CD4-positive, alpha-beta memory T cell (primary cell): ENCODE results near the gene DPH3. TPM values are rescaled to one million over a fixed set of nuclear protein-coding genes. Genes with fewer than 3 reads are reported as not detected.

Experiments used
- CTCF ChIA-PET: fragments of 350-600 bp; sonication (Branson Sonifier 250); formaldehyde crosslinking; loops from one replicate; lab custom pipeline; 2021; ENCODE audit warnings: inconsistent platforms; ENCODE audit not compliant: partially characterized antibody; lab: Charles Lee
- POLR2A ChIA-PET: fragments of 350-600 bp; sonication (Branson Sonifier 250); formaldehyde crosslinking; loops from one replicate; lab custom pipeline; 2021; ENCODE audit not compliant: partially characterized antibody; lab: Charles Lee
- DNase-seq, 5 donors: peaks; one replicate each; pipeline versions ENCODE4 v3.0.0 to v3.0.0-alpha.2; 2020 to 2022; ENCODE audit warnings: mixed read lengths in 1 of 5
- H3K27ac ChIP-seq: one replicate; pipeline ENCODE4 v1.7.0; 2013; ENCODE audit warnings: low read depth, low read length
- H3K27me3 ChIP-seq: 2 replicates; pipeline ENCODE4 v1.7.0; 2013; ENCODE audit warnings: mild to moderate bottlenecking, low read length, moderate library complexity; ENCODE audit not compliant: insufficient read depth
- H3K36me3 ChIP-seq: 2 replicates; pipeline ENCODE4 v1.7.0; 2013; ENCODE audit warnings: mild to moderate bottlenecking, low read length, moderate library complexity; ENCODE audit not compliant: insufficient read depth
- H3K4me1 ChIP-seq: 2 replicates; pipeline ENCODE4 v1.7.0; 2013; ENCODE audit warnings: mild to moderate bottlenecking, low read length, moderate library complexity; ENCODE audit not compliant: insufficient read depth
- H3K4me3 ChIP-seq, 2 donors: one replicate each; pipeline ENCODE4 v1.7.0; 2013; ENCODE audit warnings: low read length in 2 of 2, mild to moderate bottlenecking in 1 of 2
- H3K9me3 ChIP-seq, 2 donors: one replicate each; pipeline ENCODE4 v1.7.0; 2013; ENCODE audit warnings: low read length in 2 of 2, control low read depth in 1 of 2; ENCODE audit not compliant: control insufficient read depth in 1 of 2
- H3K27ac Mint-ChIP-seq, 7 donors: one replicate each; pipeline ENCODE4 v1.8.0; 2020 to 2021; ENCODE audit warnings: mixed read lengths in 7 of 7, mild to moderate bottlenecking in 6 of 7, inconsistent platforms in 3 of 7, moderate library complexity in 3 of 7
- H3K27me3 Mint-ChIP-seq, 2 donors: one replicate each; pipeline ENCODE4 v1.8.0; 2020 to 2021; ENCODE audit warnings: mixed read lengths in 2 of 2
- H3K36me3 Mint-ChIP-seq, 2 donors: one replicate each; pipeline ENCODE4 v1.8.0; 2020 to 2021; ENCODE audit warnings: mixed read lengths in 2 of 2, inconsistent platforms in 1 of 2, mild to moderate bottlenecking in 1 of 2
- H3K4me1 Mint-ChIP-seq, 4 donors: one replicate each; pipeline ENCODE4 v1.8.0; 2020 to 2021; ENCODE audit warnings: mixed read lengths in 4 of 4, mild to moderate bottlenecking in 1 of 4
- H3K4me3 Mint-ChIP-seq, 8 donors: one replicate each; pipeline ENCODE4 v1.8.0; 2020 to 2021; ENCODE audit warnings: mixed read lengths in 8 of 8, mild to moderate bottlenecking in 7 of 8, moderate library complexity in 6 of 8, inconsistent platforms in 3 of 8
- H3K9me3 Mint-ChIP-seq, 8 donors: one replicate each; pipeline ENCODE4 v1.8.0; 2020 to 2021; ENCODE audit warnings: mixed read lengths in 8 of 8, mild to moderate bottlenecking in 5 of 8, inconsistent platforms in 3 of 8, moderate library complexity in 1 of 8
- intact Hi-C: fragments of 100-400 bp; cut with micrococcal nuclease; formaldehyde crosslinking; loops from one replicate; pipeline ENCODE4 v1.15.1; 2023
- polyA plus RNA-seq, 2 donors: library from polyadenylated mRNA; unstranded; fragments of 300-500 nt; fragmentation: Illumina TruSeq; gene quantifications; one replicate each; pipeline ENCODE4 v1.2.3, GENCODE V29; 2021
- total RNA-seq, 2 experiments: library from RNA; stranded (reverse); gene quantifications; one replicate each; pipeline ENCODE4 v1.2.3, GENCODE V29; 2021

The DPH3 gene
- total and polyA plus RNA-seq, 4 experiments from 2014 or later: 15.2 to 39.7 (median 17.5) TPM

GRCh38 chr3:16265455-16265786 is 678 bp upstream of the DPH3 start:
- intact Hi-C loops: loop anchor here (1.0 to 10.0 kb wide), 10 partner anchors 21 to 1167 kb away; partner anchors contain the start of genes BTD, CAPN7, EAF1 and HACL1
- Mint-ChIP-seq H3K4me3 (peak overlapping the region; percentile 98 to 100 (median 100)), H3K27me3 (no peaks in the 10 kb centered on the region), H3K36me3 (peaks cover 3 to 26% of the 10 kb centered on the region in 2 donors), H3K27ac (peak overlapping the region; percentile 97 to 100 (median 100)), H3K9me3 (no peaks in the 10 kb centered on the region), H3K4me1 (peaks cover 26 to 38% (median 30%) of the 10 kb centered on the region in 4 donors)
- H3K27ac ChIP-seq: peak overlapping the region; percentile 88
- CTCF ChIA-PET: interaction anchor here (1.1 to 9.8 kb wide), 16 partner anchors 14 to 1063 kb away, joined by 3 to 169 read pairs (median 6); no protein-coding TSS in a partner anchor
- no peaks in the 10 kb centered on the region for H3K9me3 ChIP-seq
- H3K27me3 ChIP-seq: no peaks in the 10 kb centered on the region
- POLR2A ChIA-PET: interaction anchor here (0.6 to 3.8 kb wide), 28 partner anchors 10 to 1060 kb away, joined by 3 to 67 read pairs (median 4); partner anchors contain the start of genes CAPN7 and RFTN1
- peaks cover 8% of the 10 kb centered on the region for H3K36me3 ChIP-seq
- H3K4me3 ChIP-seq: peak overlapping the region; percentile 83 to 98
- peaks cover 33% of the 10 kb centered on the region for H3K4me1 ChIP-seq
- DNase-seq: no peak

- Histone ChIP-seq H3K4me3 (peak overlapping the region; percentile 83 to 98), H3K9me3 (no peaks in the 10 kb centered on the region), H3K27me3 (no peaks in the 10 kb centered on the region), H3K36me3 (peaks cover 12% of the 10 kb centered on the region), H3K4me1 (peaks cover 33% of the 10 kb centered on the region), H3K27ac (peak overlapping the region; percentile 88)
- H3K27ac Mint-ChIP-seq: peak overlapping the region; percentile 97 to 100 (median 100)
- no peaks in the 10 kb centered on the region for H3K27me3 Mint-ChIP-seq
- peaks cover 6 to 28% of the 10 kb centered on the region in 2 donors for H3K36me3 Mint-ChIP-seq
- H3K9me3 Mint-ChIP-seq: no peaks in the 10 kb centered on the region
- CTCF ChIA-PET: interaction anchor here (0.9 to 9.8 kb wide), 13 partner anchors 13 to 1061 kb away, joined by 3 to 169 read pairs (median 12); no protein-coding TSS in a partner anchor
- H3K4me3 Mint-ChIP-seq: peak overlapping the region; percentile 98 to 100 (median 100)
- no peak for DNase-seq
- intact Hi-C loops: loop anchor here (1.0 to 10.0 kb wide), 5 partner anchors 17 to 1165 kb away; partner anchors contain the start of genes RBSN and RFTN1
- peaks cover 28 to 38% (median 30%) of the 10 kb centered on the region in 4 donors for H3K4me1 Mint-ChIP-seq
- POLR2A ChIA-PET: interaction anchor here (0.7 to 3.8 kb wide), 25 partner anchors 11 to 1165 kb away, joined by 3 to 67 read pairs (median 5); partner anchors contain the start of genes BTD, CAPN7, HACL1 and RBSN
Observed at GRCh38 chr3:16264174-16264707, 502 bp downstream of the DPH3 start.

GRCh38 chr3:16262174-16262573 is 2.6 kb downstream of the DPH3 start:
- Mint-ChIP-seq H3K27ac (no peak overlapping the region), H3K4me3 (no peak overlapping the region), H3K9me3 (no peaks in the 10 kb centered on the region), H3K36me3 (peaks cover 10 to 32% of the 10 kb centered on the region in 2 donors), H3K27me3 (no peaks in the 10 kb centered on the region), H3K4me1 (peaks cover 23 to 32% (median 29%) of the 10 kb centered on the region in 4 donors)
- ChIA-PET CTCF (no interaction called here), POLR2A (no interaction called here)
- Histone ChIP-seq H3K27me3 (no peaks in the 10 kb centered on the region), H3K4me3 (no peak overlapping the region), H3K4me1 (peaks cover 26% of the 10 kb centered on the region), H3K36me3 (peaks cover 12% of the 10 kb centered on the region), H3K9me3 (no peaks in the 10 kb centered on the region), H3K27ac (no peak overlapping the region)
- intact Hi-C loops: loop anchor here (5.0 to 10.0 kb wide), 2 partner anchors 583 to 885 kb away; no protein-coding TSS in a partner anchor
- no peak for DNase-seq

GRCh38 chr3:16260046-16260445 is 4.7 kb downstream of the DPH3 start:
- H3K27me3 ChIP-seq: no peaks in the 10 kb centered on the region
- no peak for DNase-seq
- intact Hi-C loops: loop anchor here (5.0 to 10.0 kb wide), 2 partner anchors 585 to 883 kb away; no protein-coding TSS in a partner anchor
- POLR2A ChIA-PET: no interaction called here
- Mint-ChIP-seq H3K36me3 (peaks cover 10 to 33% of the 10 kb centered on the region in 2 donors), H3K9me3 (no peaks in the 10 kb centered on the region), H3K27me3 (no peaks in the 10 kb centered on the region), H3K4me1 (peaks cover 10 to 15% (median 12%) of the 10 kb centered on the region in 4 donors), H3K4me3 (no peak overlapping the region), H3K27ac (no peak overlapping the region)
- H3K9me3 ChIP-seq: no peaks in the 10 kb centered on the region
- H3K27ac ChIP-seq: no peak overlapping the region
- no peak overlapping the region for H3K4me3 ChIP-seq
- peaks cover 12% of the 10 kb centered on the region for H3K36me3 ChIP-seq
- CTCF ChIA-PET: no interaction called here
- peaks cover 9% of the 10 kb centered on the region for H3K4me1 ChIP-seq

GRCh38 chr3:16258866-16259265 is 5.9 kb downstream of the DPH3 start:
- DNase-seq: no peak
- Histone ChIP-seq H3K4me1 (peaks cover 8% of the 10 kb centered on the region), H3K4me3 (no peak overlapping the region)

GRCh38 chr3:16258177-16258576 is 6.6 kb downstream of the DPH3 start:
- H3K27ac ChIP-seq: no peak overlapping the region
- peaks cover 3% of the 10 kb centered on the region for H3K4me1 ChIP-seq
- peaks cover 0 to 7% (median 3%) of the 10 kb centered on the region in 4 donors for H3K4me1 Mint-ChIP-seq
- no peaks in the 10 kb centered on the region for H3K9me3 ChIP-seq
- ChIA-PET CTCF (interaction anchor here (1.8 kb wide), 1 partner anchor 10 kb away, joined by 6 read pairs; no protein-coding TSS in a partner anchor), POLR2A (no interaction called here)
- no peaks in the 10 kb centered on the region for H3K9me3 Mint-ChIP-seq
- peaks cover 10 to 23% of the 10 kb centered on the region in 2 donors for H3K36me3 Mint-ChIP-seq
- H3K27me3 ChIP-seq: no peaks in the 10 kb centered on the region
- H3K4me3 Mint-ChIP-seq: no peak overlapping the region
- DNase-seq: no peak
- H3K36me3 ChIP-seq: peaks cover 12% of the 10 kb centered on the region
- intact Hi-C loops: no loop called here
- no peak overlapping the region for H3K27ac Mint-ChIP-seq
- H3K27me3 Mint-ChIP-seq: no peaks in the 10 kb centered on the region
- H3K4me3 ChIP-seq: no peak overlapping the region

More at GRCh38 chr3:16258866-16259265, 5.9 kb downstream of the DPH3 start:
- Histone ChIP-seq H3K36me3 (peaks cover 12% of the 10 kb centered on the region), H3K27me3 (no peaks in the 10 kb centered on the region), H3K9me3 (no peaks in the 10 kb centered on the region), H3K27ac (no peak overlapping the region)
- Mint-ChIP-seq H3K27me3 (no peaks in the 10 kb centered on the region), H3K36me3 (peaks cover 10 to 23% of the 10 kb centered on the region in 2 donors), H3K4me3 (no peak overlapping the region), H3K27ac (peak overlapping the region in 1 of 7 donors; percentile 68), H3K9me3 (no peaks in the 10 kb centered on the region), H3K4me1 (peaks cover 1 to 7% (median 4%) of the 10 kb centered on the region in 4 donors)
- intact Hi-C loops: no loop called here
- ChIA-PET POLR2A (no interaction called here), CTCF (interaction anchor here (1.8 kb wide), 1 partner anchor 11 kb away, joined by 6 read pairs; no protein-coding TSS in a partner anchor)

- H3K4me1 Mint-ChIP-seq: peaks cover 0 to 7% (median 3%) of the 10 kb centered on the region in 4 donors
- no peaks in the 10 kb centered on the region for H3K9me3 Mint-ChIP-seq
- no peak for DNase-seq
- Histone ChIP-seq H3K9me3 (no peaks in the 10 kb centered on the region), H3K27ac (no peak overlapping the region), H3K4me1 (peaks cover 3% of the 10 kb centered on the region), H3K4me3 (no peak overlapping the region), H3K27me3 (no peaks in the 10 kb centered on the region), H3K36me3 (peaks cover 12% of the 10 kb centered on the region)
- no peak overlapping the region for H3K27ac Mint-ChIP-seq
- intact Hi-C loops: no loop called here
- no peaks in the 10 kb centered on the region for H3K27me3 Mint-ChIP-seq
- H3K36me3 Mint-ChIP-seq: peaks cover 10 to 23% of the 10 kb centered on the region in 2 donors
- H3K4me3 Mint-ChIP-seq: no peak overlapping the region
- POLR2A ChIA-PET: no interaction called here
- CTCF ChIA-PET: no interaction called here
Observed at GRCh38 chr3:16257309-16257708, 7.4 kb downstream of the DPH3 start.
